Activated CD8-positive, alpha-beta memory T cell treated with anti-CD3 and anti-CD28 coated beads, Interleukin-2, amount 50 U/mL, for 24 hours (primary cell): ENCODE measurements around the gene MYLK2.
A peak's percentile ranks its signal among the peaks of the same experiment; 100 is the strongest.

ENCODE experiments used
- DNase-seq: peaks from one replicate; pipeline ENCODE4 v3.0.0-alpha.2; 2020; ENCODE audit errors: extremely low read depth

The MYLK2 gene

DNA sequence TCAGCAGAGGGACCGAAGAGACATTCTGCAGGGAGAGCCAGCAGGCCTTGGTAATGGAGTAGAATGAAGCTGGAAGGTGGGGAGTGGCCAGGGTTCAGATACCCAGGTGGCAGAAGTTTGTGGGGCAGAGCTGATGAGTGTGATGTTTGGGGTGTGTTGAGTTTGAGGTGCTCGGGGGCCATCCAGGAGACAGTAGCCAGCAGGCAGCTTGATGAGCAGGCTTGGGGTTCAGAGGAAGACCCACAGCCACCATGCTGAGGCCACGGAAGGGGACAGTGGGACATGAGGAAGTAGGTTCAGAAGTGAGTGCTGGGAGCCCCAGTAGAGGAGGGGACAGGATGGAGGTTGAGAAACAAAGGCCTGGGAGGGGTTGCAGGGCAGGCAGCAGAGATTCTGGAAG, 37.4 kb downstream of the MYLK2 start:
- DNase-seq = no peak

DNA sequence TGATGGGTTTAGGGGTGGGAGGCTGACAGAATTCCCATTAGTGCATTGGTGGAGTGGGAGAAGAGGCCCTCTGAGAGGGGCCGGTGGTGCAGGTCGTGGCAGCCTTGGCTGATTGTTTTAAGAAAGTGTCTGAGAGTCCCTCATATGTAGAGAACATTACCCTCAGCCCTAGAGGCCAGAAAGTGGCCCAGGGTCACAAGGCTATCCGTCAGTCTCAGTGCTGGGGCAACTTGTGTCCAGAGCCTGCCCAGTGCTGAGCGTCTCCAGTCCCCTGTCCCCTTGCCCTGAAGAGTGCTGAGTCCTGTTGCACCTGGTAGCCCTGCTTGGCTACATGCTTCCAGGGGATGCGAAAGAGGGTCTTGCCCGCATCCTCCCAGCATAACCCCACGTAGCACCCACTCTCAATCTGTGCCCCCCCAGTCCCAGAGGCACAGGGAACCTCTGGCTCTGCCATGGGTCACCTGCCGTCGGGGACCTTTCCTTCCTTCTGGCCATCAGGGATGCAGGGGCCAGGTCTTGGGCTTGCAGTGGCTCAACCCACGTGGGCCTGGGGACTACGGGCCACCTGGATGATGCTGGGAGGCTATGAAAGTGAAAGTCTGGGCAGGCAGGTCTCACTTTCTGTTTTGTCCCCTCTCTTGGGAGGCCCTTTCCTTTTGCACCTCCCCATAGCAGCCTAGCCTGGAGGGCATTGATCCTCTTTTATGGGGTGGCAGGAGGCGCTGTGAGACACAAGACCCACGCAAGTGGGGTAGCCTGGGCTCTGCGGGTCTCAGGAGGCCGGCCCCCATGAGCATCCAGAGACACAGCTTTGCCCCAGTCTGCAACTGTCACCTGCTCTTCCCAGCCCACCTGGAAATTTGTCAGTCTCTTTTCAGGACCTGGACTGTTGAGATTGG, 39.0 kb downstream of the MYLK2 start:
- DNase-seq = no peak

DNA sequence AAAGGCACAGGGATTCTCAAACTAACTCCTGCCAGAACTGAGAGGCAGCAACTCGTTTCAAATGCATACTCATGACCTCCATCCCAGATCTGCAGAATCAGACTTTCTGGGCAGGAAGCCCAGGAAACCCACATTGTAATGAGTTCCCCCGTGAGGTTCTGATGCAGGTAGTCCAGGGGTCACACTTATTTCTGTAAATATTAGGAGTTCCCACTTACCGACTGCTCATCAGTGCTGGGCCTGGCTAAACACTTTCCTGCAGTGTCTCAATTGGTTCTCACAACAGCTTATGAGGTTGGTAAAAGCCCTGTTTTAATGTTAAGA, 39.6 kb downstream of the MYLK2 start:
- no peak for DNase-seq

DNA sequence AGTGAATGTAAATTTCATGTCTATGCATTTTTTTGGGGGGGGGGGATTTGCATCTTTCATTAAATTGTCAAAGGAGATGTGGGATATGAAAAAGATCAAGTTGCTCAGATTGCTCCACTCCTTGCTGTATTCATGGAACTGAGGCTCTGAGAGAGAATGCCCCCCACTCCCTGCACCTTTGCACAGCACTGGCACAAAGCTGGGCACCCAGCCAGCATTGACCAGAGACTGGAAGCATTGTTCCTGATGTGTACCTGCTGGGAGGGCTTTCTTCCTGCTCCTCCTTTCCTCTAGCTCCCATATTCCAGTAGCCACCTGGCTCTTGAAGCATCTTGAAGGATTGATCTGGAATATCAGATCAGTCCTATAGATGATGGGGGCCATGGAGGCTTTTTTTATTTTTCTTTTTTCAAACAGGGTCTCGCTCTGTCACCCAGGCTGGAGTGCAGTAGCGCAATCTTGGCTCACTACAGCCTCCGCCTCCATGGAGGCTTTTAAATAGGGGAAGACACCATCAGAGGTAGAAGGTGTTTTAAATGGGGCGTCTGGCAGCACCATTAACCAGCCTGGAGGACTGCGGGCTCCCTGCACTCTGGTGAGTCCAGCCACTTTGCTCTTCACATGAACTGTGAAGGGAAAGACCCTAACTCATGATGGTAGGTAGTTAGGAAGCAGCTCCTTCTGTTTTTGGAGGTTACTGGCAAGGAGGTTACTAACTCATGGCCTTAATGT, 40.3 kb downstream of the MYLK2 start:
- DNase-seq = no peak

DNA sequence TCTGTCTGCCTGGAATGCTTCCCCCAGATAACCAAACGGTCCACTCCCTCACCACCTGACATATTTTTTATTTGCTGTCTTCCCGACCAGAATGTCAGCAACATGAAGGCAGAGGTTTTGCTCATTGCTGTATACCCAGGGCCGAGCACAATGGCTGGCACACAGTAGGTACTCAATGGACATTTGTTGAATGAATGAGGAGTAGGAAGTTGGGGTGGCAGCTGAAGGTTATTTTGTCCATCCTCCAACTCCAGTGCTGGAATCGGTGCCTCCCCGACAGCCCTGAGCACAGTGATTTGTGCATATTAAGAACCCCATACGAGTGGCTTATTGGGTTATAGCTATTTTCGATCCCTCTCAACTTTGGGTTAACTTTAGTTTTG, 40.8 kb downstream of the MYLK2 start:
- no peak for DNase-seq

DNA sequence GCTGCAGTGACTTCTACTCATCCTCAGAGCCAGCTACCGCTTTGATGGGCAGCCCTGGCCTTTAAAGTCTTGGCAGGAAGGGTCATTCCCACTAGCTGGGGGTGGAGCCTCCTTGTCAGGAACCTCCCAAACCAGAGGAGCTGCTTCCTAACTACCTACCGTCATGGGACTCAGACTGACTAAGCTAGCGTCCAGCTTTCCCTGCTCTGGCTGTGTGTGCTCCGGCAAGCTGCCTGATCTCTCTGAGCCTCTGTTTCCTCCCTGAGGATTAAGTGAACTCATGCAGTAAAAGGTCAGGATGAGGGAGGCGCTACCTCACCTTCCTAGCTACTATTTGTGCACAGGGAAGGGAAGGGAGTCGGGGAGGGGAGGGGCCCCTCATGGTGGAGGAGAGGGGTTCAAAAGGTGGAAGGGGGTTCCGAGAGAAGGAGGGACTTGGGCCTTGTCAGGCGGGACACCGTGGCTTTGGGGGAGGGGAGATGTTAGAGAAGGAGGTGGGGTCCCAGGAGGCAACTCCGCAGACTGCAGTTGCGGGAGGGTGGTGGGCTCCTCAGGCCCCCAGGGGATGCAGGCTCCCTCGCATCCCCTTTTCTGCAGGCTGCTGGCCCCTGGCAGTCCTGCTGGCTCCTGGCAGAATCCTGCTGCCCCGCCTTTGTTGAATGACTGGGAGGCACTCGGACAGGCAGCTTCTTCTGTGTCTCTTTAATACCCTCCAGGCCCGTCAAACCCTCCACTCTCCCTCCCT, 41.4 kb downstream of the MYLK2 start:
- no peak for DNase-seq

DNA sequence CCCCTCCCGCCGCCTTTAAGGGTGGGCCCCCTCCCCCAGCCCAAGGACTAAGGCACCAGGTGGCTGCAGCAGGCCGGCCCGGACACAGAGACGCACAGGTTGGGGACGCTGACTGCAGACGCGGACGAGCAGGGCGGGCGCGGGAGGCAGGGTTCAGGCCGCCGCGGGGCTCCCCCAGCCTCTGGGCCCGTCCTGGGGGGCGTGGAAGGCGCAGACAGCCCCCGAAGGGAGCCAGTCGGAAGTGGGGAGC, 41.9 kb downstream of the MYLK2 start:
- no peak for DNase-seq

DNA sequence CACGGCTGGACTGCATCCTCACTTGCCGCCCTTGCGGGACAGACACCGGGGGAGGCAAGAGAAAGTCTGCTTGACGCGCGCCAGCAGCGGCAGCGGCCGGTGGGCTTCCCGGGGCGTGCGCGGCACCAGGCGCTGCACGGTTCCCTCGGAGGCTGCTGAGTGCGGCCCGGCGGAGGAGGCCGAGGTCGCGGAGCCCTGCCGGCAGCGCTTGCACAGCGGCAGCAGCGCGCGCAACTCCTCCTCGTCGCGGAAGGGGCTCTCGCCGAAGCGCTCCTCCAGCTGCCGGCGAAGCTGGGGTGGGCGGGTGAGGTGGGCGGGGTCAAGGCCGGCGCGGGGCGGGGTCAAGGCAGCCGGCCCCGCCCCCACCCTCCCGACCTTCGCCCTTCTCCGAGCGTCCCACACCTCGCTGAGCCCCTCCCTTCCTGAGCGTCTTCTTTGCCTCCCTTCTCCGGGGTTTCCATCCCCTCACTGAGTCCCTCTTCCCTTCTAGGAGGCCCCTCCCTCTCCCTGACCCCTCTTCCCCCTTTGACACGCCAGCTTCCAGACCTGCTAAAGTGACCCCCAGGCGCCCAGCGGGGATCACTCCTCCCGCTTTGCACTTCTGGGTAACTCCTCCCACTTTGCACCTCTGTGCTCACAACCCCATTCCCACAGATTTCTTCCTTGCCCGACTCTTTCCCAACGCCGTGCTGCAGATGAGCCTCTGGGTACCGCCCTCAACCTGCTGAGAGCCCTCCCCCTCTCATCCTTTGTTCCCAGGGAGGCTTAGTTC, 42.4 kb downstream of the MYLK2 start:
- peak; percentile 23 for DNase-seq

DNA sequence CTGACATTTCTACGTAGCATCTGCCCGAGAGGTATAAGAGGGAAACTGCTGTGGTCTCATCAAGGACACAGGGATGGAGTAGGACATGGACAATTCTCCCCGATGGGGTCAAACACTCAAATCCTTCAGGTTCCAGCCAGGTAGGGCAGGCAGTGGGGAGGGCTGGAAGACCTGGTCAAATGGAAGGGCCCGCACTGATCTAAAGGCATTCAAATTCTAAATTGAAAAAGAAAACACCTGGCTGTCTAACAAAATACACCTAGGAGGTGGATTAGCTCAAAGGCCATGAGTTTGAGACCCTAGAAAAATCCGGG, 43.0 kb downstream of the MYLK2 start:
- DNase-seq = no peak

DNA sequence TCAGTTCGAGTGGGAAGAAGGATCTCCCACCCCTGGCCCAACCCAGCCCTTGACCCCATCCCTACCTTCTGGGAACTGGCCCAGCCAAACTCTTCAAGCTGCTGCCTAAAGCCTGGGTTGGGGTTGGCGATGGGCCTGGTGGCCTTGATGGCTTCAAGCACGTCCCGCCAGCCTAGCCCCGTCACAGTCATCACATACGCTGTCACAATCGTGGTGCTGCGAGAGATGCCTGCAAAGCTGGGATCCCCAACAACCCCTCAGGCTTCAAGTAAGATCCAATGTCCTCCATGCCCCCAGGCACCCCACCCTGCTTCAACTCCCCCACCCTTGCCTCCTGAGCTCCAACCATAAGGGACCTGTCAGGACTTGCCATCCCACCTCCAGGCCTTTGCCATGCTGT, 43.4 kb downstream of the MYLK2 start:
- DNase-seq = no peak

DNA sequence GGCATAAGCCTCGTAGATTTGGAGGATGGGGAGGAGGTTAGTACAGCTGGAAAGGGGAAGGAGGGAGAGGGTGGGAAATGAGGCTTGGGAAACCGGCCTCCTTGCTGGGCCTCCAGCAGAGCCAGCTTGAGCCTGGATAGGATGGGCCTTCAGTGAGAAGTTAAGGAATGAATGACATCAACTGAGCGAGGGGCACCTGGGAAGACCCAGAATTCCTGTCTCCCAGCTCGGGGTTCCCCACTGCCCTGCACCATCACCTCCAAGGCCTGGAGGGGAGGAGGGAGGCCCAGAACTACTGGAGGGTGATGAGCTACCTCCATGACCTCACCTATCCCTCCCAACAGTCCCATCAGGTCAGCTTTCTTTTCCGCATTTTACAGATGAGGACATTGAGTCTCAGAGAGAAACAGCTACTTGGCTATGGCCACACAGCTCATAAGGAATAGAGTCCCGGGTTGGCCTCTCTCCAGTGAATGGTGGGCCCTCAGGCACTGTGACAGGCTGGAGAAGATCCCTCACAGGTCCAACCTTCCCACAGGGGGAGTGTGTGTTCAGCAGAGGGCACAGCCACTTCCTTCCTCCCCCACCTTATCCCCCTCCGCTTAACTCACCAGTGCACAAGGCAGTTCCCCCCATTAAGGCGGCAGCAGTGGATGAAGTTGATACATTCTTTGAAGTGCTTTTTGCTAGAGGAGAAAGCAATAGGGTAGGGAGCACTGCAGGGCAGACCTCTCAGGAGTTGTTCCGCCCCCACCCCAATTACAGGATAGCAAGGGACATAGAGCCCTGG, 44.3 kb downstream of the MYLK2 start:
- no peak for DNase-seq

DNA sequence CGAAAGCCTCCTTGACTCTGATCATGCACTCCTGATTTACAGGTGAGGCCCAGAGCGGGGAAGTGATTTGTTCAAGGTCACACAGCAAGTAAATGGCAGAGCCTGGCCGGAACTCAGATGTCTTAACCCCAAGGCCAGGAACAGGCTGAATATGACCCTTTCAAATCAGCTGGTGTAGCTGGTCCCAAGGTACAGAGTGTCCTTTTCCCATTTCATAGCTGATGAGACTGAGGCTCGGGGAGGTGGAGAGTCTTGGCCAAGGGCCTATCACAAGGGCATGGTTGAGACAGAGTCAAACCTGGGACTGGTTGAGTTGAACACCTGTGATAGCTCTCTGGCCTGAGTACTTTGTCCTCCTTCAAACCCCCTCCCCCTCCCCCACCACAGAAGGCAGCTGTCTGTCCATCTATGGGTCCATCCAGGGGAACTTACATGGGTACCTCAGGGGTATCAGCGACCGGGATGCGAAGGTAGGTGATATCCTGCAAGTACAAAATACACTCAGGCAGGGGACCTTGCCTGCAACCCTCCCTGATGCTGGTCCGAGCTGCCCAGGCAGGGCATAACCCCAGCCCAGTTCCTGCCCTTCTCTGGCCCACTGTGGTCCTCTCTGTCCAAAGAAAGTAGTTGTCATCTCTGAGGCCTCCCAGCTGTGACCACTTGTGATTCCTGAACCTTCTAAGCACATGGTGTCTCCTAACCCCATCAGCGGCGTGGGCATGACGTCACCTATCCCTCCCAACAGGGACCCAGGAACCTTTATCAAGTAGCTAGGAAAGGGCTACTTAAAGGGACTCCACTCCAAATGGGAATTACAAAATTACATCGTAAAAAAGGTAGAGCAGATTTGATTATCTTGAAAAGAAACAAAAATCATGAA, 45.6 kb downstream of the MYLK2 start:
- no peak for DNase-seq

DNA sequence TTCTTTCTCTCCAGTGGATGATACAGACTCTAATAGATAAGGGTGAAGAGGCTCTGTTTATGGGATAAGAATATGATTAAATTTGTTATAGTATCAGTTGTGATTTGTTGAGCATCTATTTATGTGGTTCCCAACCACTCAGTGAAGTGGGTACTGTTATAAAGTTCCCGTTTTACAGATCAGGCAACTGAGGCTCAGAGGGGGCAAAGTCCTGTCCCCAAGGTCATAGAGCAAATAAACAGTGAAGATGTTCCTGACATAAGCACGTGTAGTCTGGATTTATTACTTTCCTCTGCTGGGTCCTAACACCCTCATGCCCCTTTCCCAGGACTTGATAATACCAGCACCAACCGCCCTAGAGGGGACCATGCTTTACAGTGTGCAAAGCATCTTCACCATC, 47.1 kb downstream of the MYLK2 start:
- no peak for DNase-seq

DNA sequence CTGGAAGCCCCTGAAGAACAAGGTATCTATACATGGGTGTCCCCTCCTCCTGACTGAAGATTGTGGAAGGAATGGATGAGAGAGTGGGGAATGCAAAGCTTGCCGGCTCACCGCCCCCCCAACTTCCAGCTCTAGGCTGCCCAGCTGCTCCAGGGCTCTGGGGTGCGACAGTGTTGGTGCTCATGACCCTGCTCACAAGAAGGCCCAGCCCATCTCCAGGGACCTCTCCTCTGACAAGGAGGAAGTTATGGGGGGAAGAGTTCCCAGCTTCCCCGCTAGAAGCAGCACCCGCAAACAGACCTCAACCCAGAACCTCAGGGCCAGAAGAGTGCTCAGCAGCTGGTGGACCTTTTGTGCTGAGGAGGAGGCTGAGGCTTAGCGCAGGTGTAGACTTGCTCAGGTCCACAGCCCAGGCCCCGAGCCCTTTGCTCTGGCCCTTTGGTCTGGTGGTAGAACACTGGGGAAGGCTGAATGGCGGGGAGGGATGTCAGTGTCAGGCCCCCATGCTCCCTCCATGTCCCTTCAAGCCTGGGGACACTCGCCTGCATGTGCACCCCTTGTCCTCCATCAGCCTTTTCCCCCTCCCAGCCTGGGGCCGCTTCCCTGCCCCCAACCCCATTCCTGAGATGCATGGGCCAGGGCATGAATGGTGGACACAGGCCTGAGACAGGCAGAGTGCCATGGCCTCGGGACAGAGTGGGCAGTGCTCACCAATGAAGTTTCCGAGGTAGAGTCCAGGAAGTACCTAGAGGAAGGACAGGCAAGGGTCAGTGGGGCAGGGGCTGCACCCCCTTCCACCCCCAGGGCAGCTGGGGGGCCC, 49.9 kb downstream of the MYLK2 start:
- no peak for DNase-seq

DNA sequence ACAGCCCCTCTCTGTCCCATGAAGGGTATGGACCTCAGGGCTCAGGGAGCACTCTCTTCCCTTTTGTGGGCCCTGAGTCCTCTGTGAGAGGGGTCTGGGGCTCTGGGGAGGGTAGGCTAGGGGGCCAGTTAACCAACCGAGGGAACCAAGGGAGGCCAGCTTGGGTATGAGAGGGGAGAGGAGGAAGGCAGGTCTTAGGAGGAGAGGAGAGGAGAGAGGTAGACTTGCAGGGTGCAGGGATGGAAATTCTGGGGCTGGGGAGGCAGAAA, 50.5 kb downstream of the MYLK2 start:
- DNase-seq = no peak

DNA sequence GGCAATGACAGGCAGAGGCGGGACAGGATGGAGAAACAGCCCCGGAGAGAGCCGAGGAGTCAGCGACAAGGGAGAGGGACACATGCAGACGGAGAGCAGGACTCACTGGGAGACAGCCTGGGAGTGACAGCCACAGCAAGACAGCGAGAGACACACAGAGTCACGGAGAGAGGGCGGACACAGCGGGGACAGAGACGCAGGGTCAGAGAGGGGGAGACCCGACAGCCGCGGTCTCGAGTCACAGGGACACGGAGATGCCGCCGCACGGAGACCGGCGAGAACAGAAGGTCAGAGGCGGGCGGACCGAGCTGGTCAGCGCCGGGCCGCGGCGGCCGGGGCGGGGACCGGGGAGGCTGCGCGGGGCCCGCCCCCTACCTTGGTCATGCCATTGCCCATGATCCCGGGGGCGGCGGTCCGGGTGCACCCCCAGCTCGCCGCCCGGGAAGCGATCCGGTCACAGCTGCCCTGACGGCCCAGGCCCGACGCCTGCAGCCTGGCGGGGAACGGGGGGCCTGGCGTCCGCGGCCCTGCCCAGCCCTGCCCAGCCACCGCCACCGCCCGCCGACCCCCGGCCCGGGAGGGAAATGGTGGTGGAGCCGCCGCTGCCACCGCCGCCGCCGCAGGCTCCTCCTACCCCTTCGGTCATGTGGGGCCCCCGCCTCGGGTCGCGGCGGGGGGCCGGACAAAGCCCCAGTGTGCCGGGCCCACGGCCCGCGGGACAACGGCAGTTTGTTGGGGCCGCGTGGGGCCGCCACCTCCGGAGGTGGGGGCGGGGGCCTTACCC, 51.0 kb downstream of the MYLK2 start, which contains the start of the genes DUSP15 and TTLL9:
Gene DUSP15 (minus strand): TSS at position 586 of the 784 bp plus-strand sequence. CDS start 190 bp downstream, at position 396.
Gene TTLL9 (plus strand): TSS at position 693 of the 784 bp plus-strand sequence. CDS start 493 bp downstream, outside the sequence.
- DNase-seq = no peak

DNA sequence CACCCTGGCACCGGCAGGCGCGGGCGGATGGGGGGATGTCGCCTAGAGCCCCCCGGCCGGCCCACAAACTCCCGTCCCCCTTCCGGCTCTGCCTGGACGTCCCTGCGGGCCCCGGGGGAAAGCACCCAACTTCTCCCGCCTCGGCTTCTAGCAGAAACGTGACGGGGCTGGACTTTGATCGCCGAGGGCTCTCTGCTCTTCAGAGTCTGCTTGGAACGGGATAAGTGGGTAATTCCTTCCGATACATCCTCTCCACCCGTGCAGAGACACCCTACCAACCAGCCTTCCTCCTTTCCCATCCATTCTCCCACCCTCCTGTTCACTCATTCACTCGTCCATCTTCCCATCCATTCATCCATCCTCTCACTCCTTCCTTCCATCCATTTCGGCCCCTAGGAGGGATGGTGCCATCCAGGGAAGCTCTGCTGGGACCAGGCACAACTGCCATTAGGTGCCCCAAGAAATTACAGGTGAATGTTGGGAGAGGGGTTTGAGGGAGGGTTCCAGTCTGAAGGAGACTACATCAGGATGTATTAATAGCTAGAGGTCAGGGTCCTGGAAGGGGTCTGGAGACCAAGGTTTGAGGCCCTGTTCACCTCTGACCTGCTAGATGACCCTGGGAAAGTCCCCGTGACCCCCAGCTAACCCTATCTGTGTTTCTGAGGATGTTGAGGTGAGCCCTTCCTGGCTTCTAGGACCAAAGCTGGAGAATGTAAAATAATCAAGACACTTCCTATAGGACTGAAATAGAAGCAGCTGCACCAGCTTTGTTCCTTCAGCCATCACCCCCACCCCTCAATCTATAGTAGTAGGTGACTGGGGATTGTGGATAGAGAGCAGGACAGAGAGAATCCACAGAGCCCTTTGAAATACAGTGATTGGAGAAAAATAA, 51.8 kb downstream of the MYLK2 start:
- DNase-seq = no peak

DNA sequence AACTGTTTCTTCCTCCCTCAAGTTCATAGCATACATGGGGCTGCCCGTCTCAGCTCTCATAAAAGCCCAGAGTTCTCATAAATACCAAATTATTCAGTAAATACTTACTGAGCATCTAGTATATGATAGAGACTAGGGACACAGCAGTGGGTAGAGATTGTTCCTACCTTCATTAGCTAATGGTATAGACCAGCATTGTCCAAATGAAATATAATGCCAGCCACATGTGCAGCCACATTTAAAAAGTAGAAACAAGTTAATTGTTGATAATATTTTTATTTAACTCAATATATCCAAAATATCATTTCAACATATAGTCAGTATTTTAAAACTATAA, 52.4 kb downstream of the MYLK2 start:
- DNase-seq = no peak
